RWPE2 (cell line): ENCODE results near the gene MT1F.

Experiments used
- ATAC-seq: fragments of 200-7000 bp; cut with Tn5 transposase; 3 replicates; pipeline ENCODE4 v1.9.1; 2021; ENCODE audit warnings: low read depth
- DNase-seq: peaks from one replicate; pipeline ENCODE4 v3.0.0-alpha.2; 2020; ENCODE audit warnings: low spot score
- H3K27ac ChIP-seq: fragments of 450-650 bp; 2 replicates; pipeline ENCODE4 v1.5.1; 2017; ENCODE audit warnings: mild to moderate bottlenecking; ENCODE audit not compliant: poor library complexity, severe bottlenecking
- H3K27me3 ChIP-seq: fragments of 250-450 bp; sonication (Bioruptor Pico); 2 replicates; pipeline ENCODE4 v1.5.1; 2021; ENCODE audit warnings: mild to moderate bottlenecking, moderate library complexity; ENCODE audit not compliant: insufficient read depth, poor library complexity, severe bottlenecking
- H3K36me3 ChIP-seq: fragments of 250-450 bp; sonication (Bioruptor Pico); 2 replicates; pipeline ENCODE4 v1.5.1; 2020; ENCODE audit warnings: low read depth, mild to moderate bottlenecking, moderate library complexity
- H3K4me1 ChIP-seq: fragments of 250-450 bp; sonication (Bioruptor Pico); 2 replicates; pipeline ENCODE4 v1.5.1; 2021; ENCODE audit warnings: mild to moderate bottlenecking, moderate library complexity; ENCODE audit not compliant: insufficient read depth, poor library complexity, severe bottlenecking
- H3K4me3 ChIP-seq: fragments of 250-450 bp; sonication (Bioruptor Pico); 2 replicates; pipeline ENCODE4 v1.5.1; 2021; ENCODE audit warnings: mild to moderate bottlenecking, moderate library complexity; ENCODE audit not compliant: severe bottlenecking
- H3K9me3 ChIP-seq: fragments of 250-450 bp; sonication (Bioruptor Pico); 2 replicates; pipeline ENCODE4 v1.5.1; 2021; ENCODE audit warnings: mild to moderate bottlenecking, moderate library complexity; ENCODE audit not compliant: severe bottlenecking
- TF ChIP-seq, protein P1 (sequence below): fragments of 450-650 bp; IDR thresholded peaks from one replicate; pipeline ENCODE4 v1.5.1; 2017; ENCODE audit warnings: mild to moderate bottlenecking, moderate library complexity; ENCODE audit not compliant: poor library complexity, severe bottlenecking

The MT1F gene

DNA sequence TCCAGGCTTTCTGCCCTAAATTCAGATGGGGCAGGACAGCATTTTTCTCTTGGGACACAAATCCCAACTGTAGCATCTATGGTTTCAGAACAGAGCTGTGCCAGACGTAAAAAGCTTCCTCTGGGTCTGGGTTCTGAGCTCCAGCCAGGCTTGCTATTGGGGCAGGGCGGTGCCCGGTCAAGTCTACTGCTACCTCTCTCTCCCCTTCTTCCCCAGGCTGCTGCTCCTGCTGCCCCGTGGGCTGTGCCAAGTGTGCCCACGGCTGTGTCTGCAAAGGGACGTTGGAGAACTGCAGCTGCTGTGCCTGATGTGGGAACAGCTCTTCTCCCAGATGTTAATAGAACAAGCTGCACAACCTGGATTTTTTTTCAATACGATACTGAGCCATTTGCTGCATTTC is 24.2 kb upstream of the MT1F start:
- DNase-seq (no peak), ATAC-seq (no peak)
- no peaks in the 10 kb centered on the region for H3K4me1 ChIP-seq
- no peaks in the 10 kb centered on the region for H3K9me3 ChIP-seq
- H3K27ac ChIP-seq: no peak overlapping the region
- H3K36me3 ChIP-seq: no peaks in the 10 kb centered on the region
- TF ChIP-seq, protein P1, sequence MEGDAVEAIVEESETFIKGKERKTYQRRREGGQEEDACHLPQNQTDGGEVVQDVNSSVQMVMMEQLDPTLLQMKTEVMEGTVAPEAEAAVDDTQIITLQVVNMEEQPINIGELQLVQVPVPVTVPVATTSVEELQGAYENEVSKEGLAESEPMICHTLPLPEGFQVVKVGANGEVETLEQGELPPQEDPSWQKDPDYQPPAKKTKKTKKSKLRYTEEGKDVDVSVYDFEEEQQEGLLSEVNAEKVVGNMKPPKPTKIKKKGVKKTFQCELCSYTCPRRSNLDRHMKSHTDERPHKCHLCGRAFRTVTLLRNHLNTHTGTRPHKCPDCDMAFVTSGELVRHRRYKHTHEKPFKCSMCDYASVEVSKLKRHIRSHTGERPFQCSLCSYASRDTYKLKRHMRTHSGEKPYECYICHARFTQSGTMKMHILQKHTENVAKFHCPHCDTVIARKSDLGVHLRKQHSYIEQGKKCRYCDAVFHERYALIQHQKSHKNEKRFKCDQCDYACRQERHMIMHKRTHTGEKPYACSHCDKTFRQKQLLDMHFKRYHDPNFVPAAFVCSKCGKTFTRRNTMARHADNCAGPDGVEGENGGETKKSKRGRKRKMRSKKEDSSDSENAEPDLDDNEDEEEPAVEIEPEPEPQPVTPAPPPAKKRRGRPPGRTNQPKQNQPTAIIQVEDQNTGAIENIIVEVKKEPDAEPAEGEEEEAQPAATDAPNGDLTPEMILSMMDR: no peak
- H3K27me3 ChIP-seq: no peaks in the 10 kb centered on the region
- no peak overlapping the region for H3K4me3 ChIP-seq

- ATAC-seq: no peak
- Histone ChIP-seq H3K9me3 (no peaks in the 10 kb centered on the region), H3K27me3 (no peaks in the 10 kb centered on the region), H3K27ac (no peak overlapping the region), H3K4me3 (no peak overlapping the region), H3K4me1 (no peaks in the 10 kb centered on the region), H3K36me3 (no peaks in the 10 kb centered on the region)
- TF ChIP-seq, protein P1: no peak
- DNase-seq: no peak
These were observed 22.9 kb upstream of the MT1F start for GRCh38 chr16:56634715-56635440.

DNA sequence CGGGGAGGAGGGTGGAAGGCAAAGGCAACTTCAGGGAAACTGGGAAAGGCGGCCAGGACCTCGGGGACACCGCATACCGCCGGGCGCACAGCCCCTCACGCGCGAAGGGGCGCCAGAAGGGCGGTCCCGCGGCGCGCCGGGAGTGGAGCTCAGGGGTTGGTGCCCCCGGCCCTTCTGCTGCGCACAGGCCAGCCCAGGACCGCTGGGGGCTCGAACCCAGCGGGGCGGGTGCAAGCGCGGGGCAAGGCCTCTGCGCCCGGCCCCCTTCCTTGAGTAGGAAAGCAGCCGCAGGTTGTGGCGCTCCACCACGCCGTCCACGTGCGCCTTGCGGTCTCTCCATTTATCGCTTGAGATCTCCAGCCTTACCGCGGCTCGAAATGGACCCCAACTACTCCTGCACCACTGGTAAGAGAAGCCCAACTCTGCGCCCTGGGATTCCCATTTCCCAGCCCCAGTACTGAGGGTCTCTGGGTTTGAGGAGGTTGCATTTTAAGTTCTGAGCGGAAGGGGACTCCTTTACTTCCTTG is 22.3 kb upstream of the MT1F start:
- Histone ChIP-seq H3K4me1 (no peaks in the 10 kb centered on the region), H3K4me3 (no peak overlapping the region), H3K27me3 (no peaks in the 10 kb centered on the region), H3K36me3 (no peaks in the 10 kb centered on the region), H3K9me3 (no peaks in the 10 kb centered on the region), H3K27ac (no peak overlapping the region)
- ATAC-seq: no peak
- no peak for DNase-seq
- TF ChIP-seq, protein P1: no peak

DNA sequence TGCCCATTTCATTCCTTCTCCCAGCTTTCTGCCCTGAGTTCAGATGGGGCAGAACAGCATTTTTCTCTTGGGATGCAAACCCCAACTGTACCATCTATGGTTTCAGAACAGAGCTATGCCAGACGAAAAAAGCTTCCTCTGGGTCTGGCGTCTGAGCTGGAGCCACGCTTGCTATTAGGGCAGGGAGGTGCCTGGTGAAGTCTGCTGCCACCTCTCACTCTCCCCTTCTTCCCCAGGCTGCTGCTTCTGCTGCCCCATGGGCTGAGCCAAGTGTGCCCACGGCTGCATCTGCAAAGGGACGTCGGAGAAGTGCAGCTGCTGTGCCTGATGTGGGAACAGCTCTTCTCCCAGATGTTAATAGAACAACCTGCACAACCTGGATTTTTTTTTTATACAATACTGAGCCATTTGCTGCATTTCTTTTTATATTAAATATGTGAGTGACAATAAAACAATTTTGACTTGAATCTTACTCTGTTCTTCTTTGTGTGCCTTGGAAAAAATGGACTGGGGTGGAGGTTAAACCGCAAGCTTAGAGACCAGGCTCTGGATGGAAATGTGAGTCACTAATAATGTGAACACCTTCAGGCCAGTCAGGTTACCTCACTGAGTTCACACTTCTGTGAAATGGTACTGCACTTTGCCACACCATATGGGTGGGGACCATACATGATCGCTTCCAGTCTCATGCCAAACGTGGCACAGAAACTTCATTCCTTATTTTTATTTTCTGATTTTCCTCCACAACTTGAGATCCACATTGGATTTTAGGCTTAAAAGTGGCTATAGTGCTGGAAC is 20.9 kb upstream of the MT1F start:
- Histone ChIP-seq H3K4me3 (no peak overlapping the region), H3K27me3 (no peaks in the 10 kb centered on the region), H3K4me1 (no peaks in the 10 kb centered on the region), H3K36me3 (no peaks in the 10 kb centered on the region), H3K9me3 (no peaks in the 10 kb centered on the region), H3K27ac (no peak overlapping the region)
- TF ChIP-seq, protein P1: no peak
- DNase-seq: no peak
- 0 out of 3 replicates have a peak, but pooled peaks have one; percentile 39 for ATAC-seq
